Liver (tissue), 9 donors: ENCODE data around the gene SLCO6A1. TPM values are rescaled to one million over a fixed set of nuclear protein-coding genes. Genes with fewer than 3 reads are reported as not detected.
"Not testable (repeated sequence)": the region's sequence is repeated elsewhere in the genome, so short reads cannot be mapped to it uniquely, and the experiment has no call there.

Source experiments
- DNase-seq: peaks from one replicate; pipeline ENCODE4 v3.0.0-alpha.2; 2017; ENCODE audit warnings: low spot score
- H3K27ac ChIP-seq, 2 donors: one replicate each; pipeline ENCODE4 v1.7.0; 2013; ENCODE audit warnings: inconsistent platforms in 2 of 2, low read length in 2 of 2, control low read depth in 1 of 2, low read depth in 1 of 2, mild to moderate bottlenecking in 1 of 2
- H3K27me3 ChIP-seq, 4 donors: one replicate each; pipeline versions ENCODE4 v1.6.1 to v1.7.0; 2013; ENCODE audit warnings: low read length in 3 of 4, inconsistent platforms in 1 of 4, mild to moderate bottlenecking in 1 of 4, moderate library complexity in 1 of 4; ENCODE audit not compliant: control insufficient read depth in 4 of 4, insufficient read depth in 4 of 4
- H3K36me3 ChIP-seq, 4 donors: one replicate each; pipeline versions ENCODE4 v1.6.1 to v1.7.0; 2013; ENCODE audit warnings: low read length in 3 of 4, mild to moderate bottlenecking in 3 of 4, low read depth in 1 of 4, moderate library complexity in 1 of 4; ENCODE audit not compliant: control insufficient read depth in 4 of 4, insufficient read depth in 3 of 4
- H3K4me1 ChIP-seq, 4 donors: one replicate each; pipeline versions ENCODE4 v1.6.1 to v1.7.0; 2013; ENCODE audit warnings: low read length in 3 of 4, mild to moderate bottlenecking in 3 of 4, moderate library complexity in 1 of 4; ENCODE audit not compliant: control insufficient read depth in 4 of 4, insufficient read depth in 4 of 4
- H3K4me3 ChIP-seq, 3 donors: one replicate each; pipeline versions ENCODE4 v1.6.1 to v1.7.0; 2013; ENCODE audit warnings: low read length in 3 of 3, control low read depth in 1 of 3, low read depth in 1 of 3, mild to moderate bottlenecking in 1 of 3
- H3K9ac ChIP-seq, 2 donors: one replicate each; pipeline ENCODE4 v1.7.0; 2013; ENCODE audit warnings: low read length in 2 of 2, mild to moderate bottlenecking in 2 of 2, moderate library complexity in 2 of 2, control low read depth in 1 of 2, low read depth in 1 of 2
- H3K9me3 ChIP-seq, 4 donors: one replicate each; pipeline versions ENCODE4 v1.6.1 to v1.7.0; 2013; ENCODE audit warnings: low read length in 3 of 4; ENCODE audit not compliant: control insufficient read depth in 4 of 4
- EGR1 ChIP-seq, 2 donors: IDR thresholded peaks; 2 replicates each; pipeline ENCODE4 v1.6.1; 2016 to 2018; ENCODE audit warnings: antibody characterized with exemption in 2 of 2, low read depth in 2 of 2
- FOXA1 ChIP-seq: IDR thresholded peaks from 2 replicates; pipeline ENCODE4 v1.6.1; 2016; ENCODE audit warnings: antibody characterized with exemption
- FOXA2 ChIP-seq: IDR thresholded peaks from 2 replicates; pipeline ENCODE4 v1.6.1; 2016; ENCODE audit warnings: antibody characterized with exemption
- HNF4G ChIP-seq: IDR thresholded peaks from 2 replicates; pipeline ENCODE4 v1.6.1; 2016; ENCODE audit warnings: antibody characterized with exemption
- JUND ChIP-seq, 2 donors: IDR thresholded peaks; 2 replicates each; pipeline ENCODE4 v1.6.1; 2016; ENCODE audit warnings: antibody characterized with exemption in 2 of 2
- MAX ChIP-seq: IDR thresholded peaks from 2 replicates; pipeline ENCODE4 v1.6.1; 2016; ENCODE audit warnings: antibody characterized with exemption
- NR2F2 ChIP-seq: IDR thresholded peaks from 2 replicates; pipeline ENCODE4 v1.6.1; 2016; ENCODE audit warnings: antibody characterized with exemption
- RAD21 ChIP-seq, 2 donors: IDR thresholded peaks; 2 replicates each; pipeline ENCODE4 v1.6.1; 2016; ENCODE audit warnings: antibody characterized with exemption in 2 of 2, mild to moderate bottlenecking in 2 of 2
- REST ChIP-seq: IDR thresholded peaks from 2 replicates; pipeline ENCODE4 v1.6.1; 2016; ENCODE audit warnings: antibody characterized with exemption, mild to moderate bottlenecking
- RXRA ChIP-seq, 2 donors: IDR thresholded peaks; 2 replicates each; pipeline ENCODE4 v1.6.1; 2017 to 2018; ENCODE audit warnings: antibody characterized with exemption in 2 of 2, mild to moderate bottlenecking in 1 of 2
- SP1 ChIP-seq: IDR thresholded peaks from 2 replicates; pipeline ENCODE4 v1.6.1; 2018; ENCODE audit warnings: antibody characterized with exemption, mild to moderate bottlenecking
- TAF1 ChIP-seq: conservative IDR thresholded peaks from 2 replicates; pipeline ENCODE4 v1.6.1; 2016; ENCODE audit warnings: antibody characterized with exemption, mild to moderate bottlenecking
- YY1 ChIP-seq: IDR thresholded peaks from 2 replicates; pipeline ENCODE4 v1.6.1; 2016; ENCODE audit warnings: antibody characterized with exemption, mild to moderate bottlenecking
- WGBS: extraction: QIAGEN DNeasy Blood & Tissue Kit; methylation state at CpG from one replicate; pipeline ENCODE4 v1.1.7; 2013; 5-methylcytosine and 5-hydroxymethylcytosine counted together
- polyA plus RNA-seq, 2 donors: library from polyadenylated mRNA; stranded (reverse) in 1 of 2; unstranded in 1 of 2; fragments of 200-250 nt in 1 of 2; fragments of >200 nt in 1 of 2; fragmentation: Nextera tagmentation in 1 of 2; extraction: Ambion mirVana in 1 of 2; gene quantifications; one replicate each; pipeline versions ENCODE4 v1.2.1 to v1.2.3, GENCODE V29; 2013 to 2015
- total RNA-seq, 2 donors: library from RNA; depleted of rRNA; stranded (reverse); fragments of >200 nt; gene quantifications; one replicate each; pipeline ENCODE4 v1.2.3, GENCODE V29; 2014
- TF ChIP-seq, protein P1 (sequence below): fragments of 150-350 bp; IDR thresholded peaks from 2 replicates; pipeline ENCODE4 v1.5.1; 2017; ENCODE audit warnings: improper control_type of control experiment, low read depth, low read length; ENCODE audit not compliant: missing input control
- TF ChIP-seq, protein P2 (sequence below): IDR thresholded peaks from 2 replicates; pipeline ENCODE4 v1.6.1; 2016; ENCODE audit warnings: antibody characterized with exemption
- donor health status: healthy.
- donor health status: healthy.
- donor health status: healthy.
- donor health status: healthy.
- donor health status: healthy.

SLCO6A1 gene
- total and polyA plus RNA-seq, 4 donors: not detected

GRCh38 chr5:102511666-102512065, 12.9 kb upstream of the SLCO6A1 start:
- H3K4me1 ChIP-seq: no peaks in the 10 kb centered on the region
- no peaks in the 10 kb centered on the region for H3K36me3 ChIP-seq
- TF ChIP-seq EGR1 (IDR thresholded peaks at IDR 0.05; ENCODE audit: low read depth in 2 of 2) (no peak), FOXA1 (no peak), JUND (IDR thresholded peaks at IDR 0.05) (no peak), HNF4G (no peak), YY1 (no peak), FOXA2 (no peak), NR2F2 (no peak), TAF1 (no peak), REST (no peak), SP1 (no peak)
- TF ChIP-seq, protein P1, sequence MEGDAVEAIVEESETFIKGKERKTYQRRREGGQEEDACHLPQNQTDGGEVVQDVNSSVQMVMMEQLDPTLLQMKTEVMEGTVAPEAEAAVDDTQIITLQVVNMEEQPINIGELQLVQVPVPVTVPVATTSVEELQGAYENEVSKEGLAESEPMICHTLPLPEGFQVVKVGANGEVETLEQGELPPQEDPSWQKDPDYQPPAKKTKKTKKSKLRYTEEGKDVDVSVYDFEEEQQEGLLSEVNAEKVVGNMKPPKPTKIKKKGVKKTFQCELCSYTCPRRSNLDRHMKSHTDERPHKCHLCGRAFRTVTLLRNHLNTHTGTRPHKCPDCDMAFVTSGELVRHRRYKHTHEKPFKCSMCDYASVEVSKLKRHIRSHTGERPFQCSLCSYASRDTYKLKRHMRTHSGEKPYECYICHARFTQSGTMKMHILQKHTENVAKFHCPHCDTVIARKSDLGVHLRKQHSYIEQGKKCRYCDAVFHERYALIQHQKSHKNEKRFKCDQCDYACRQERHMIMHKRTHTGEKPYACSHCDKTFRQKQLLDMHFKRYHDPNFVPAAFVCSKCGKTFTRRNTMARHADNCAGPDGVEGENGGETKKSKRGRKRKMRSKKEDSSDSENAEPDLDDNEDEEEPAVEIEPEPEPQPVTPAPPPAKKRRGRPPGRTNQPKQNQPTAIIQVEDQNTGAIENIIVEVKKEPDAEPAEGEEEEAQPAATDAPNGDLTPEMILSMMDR: no peak
- 60% methylated on average over 4 of the region's 4 CpGs for WGBS
- no peak for DNase-seq
- no peaks in the 10 kb centered on the region for H3K9me3 ChIP-seq
- H3K27ac ChIP-seq: no peak overlapping the region
- no peak overlapping the region for H3K9ac ChIP-seq
- no peak overlapping the region for H3K4me3 ChIP-seq
- no peaks in the 10 kb centered on the region for H3K27me3 ChIP-seq

- not testable (repeated sequence) for H3K4me3 ChIP-seq, H3K27ac ChIP-seq, H3K4me1 ChIP-seq, H3K36me3 ChIP-seq, H3K9me3 ChIP-seq, DNase-seq, H3K9ac ChIP-seq, H3K27me3 ChIP-seq
- 93% methylated on average over 35 of the region's 35 CpGs for WGBS
Observed at GRCh38 chr5:102491261-102491914, 7.4 kb downstream of the SLCO6A1 start.

- no peaks in the 10 kb centered on the region for H3K36me3 ChIP-seq
- TF ChIP-seq RXRA (IDR thresholded peaks at IDR 0.05): no peak
- no peak for TF ChIP-seq YY1
- no peak for TF ChIP-seq FOXA1
- TF ChIP-seq MAX: no peak
- TF ChIP-seq NR2F2: no peak
- TF ChIP-seq, protein P2, sequence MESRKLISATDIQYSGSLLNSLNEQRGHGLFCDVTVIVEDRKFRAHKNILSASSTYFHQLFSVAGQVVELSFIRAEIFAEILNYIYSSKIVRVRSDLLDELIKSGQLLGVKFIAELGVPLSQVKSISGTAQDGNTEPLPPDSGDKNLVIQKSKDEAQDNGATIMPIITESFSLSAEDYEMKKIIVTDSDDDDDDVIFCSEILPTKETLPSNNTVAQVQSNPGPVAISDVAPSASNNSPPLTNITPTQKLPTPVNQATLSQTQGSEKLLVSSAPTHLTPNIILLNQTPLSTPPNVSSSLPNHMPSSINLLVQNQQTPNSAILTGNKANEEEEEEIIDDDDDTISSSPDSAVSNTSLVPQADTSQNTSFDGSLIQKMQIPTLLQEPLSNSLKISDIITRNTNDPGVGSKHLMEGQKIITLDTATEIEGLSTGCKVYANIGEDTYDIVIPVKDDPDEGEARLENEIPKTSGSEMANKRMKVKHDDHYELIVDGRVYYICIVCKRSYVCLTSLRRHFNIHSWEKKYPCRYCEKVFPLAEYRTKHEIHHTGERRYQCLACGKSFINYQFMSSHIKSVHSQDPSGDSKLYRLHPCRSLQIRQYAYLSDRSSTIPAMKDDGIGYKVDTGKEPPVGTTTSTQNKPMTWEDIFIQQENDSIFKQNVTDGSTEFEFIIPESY: no peak
- TF ChIP-seq FOXA2: no peak
- TF ChIP-seq HNF4G: no peak
- no peak for TF ChIP-seq RAD21 (IDR thresholded peaks at IDR 0.05)
Observed at GRCh38 chr5:102483736-102484135, 15.1 kb downstream of the SLCO6A1 start.

More at GRCh38 chr5:102483736-102484135, 15.1 kb downstream of the SLCO6A1 start:
- no peak overlapping the region for H3K4me3 ChIP-seq
- H3K27ac ChIP-seq: no peak overlapping the region
- DNase-seq: no peak
- 56% methylated on average over 2 of the region's 2 CpGs for WGBS
- no peaks in the 10 kb centered on the region for H3K9me3 ChIP-seq
- H3K27me3 ChIP-seq: peaks cover 0 to 4% (median 0%) of the 10 kb centered on the region in 4 donors
- H3K9ac ChIP-seq: no peak overlapping the region
- no peaks in the 10 kb centered on the region for H3K4me1 ChIP-seq
